Suprapubic skin (tissue), 4 donors: ENCODE measurements around the gene NPBWR2. TPM values are rescaled to one million over a fixed set of nuclear protein-coding genes. Genes with fewer than 3 reads are reported as not detected.

Experiments used
- DNase-seq, 2 donors: peaks; one replicate each; pipeline ENCODE4 v3.0.0-alpha.2; 2019; ENCODE audit warnings: low spot score in 2 of 2
- H3K27ac ChIP-seq: fragments of 200-600 bp; sonication (generic); one replicate; pipeline ENCODE4 v1.5.1; 2019
- H3K27me3 ChIP-seq: fragments of 200-600 bp; sonication (generic); one replicate; pipeline ENCODE4 v1.5.1; 2019
- H3K36me3 ChIP-seq: fragments of 200-600 bp; sonication (generic); one replicate; pipeline ENCODE4 v1.5.1; 2019
- H3K4me1 ChIP-seq: fragments of 200-600 bp; sonication (generic); one replicate; pipeline ENCODE4 v1.5.1; 2019
- H3K4me3 ChIP-seq: fragments of 200-600 bp; sonication (generic); one replicate; pipeline ENCODE4 v1.5.1; 2019; ENCODE audit warnings: mild to moderate bottlenecking
- H3K9me3 ChIP-seq: fragments of 200-600 bp; sonication (generic); one replicate; pipeline ENCODE4 v1.5.1; 2019
- CTCF ChIP-seq, 2 donors: fragments of 200-600 bp in 1 of 2; fragments of 450-650 bp in 1 of 2; sonication (generic) in 1 of 2; IDR thresholded peaks; one replicate each; pipeline ENCODE4 v1.5.1; 2016 to 2019; ENCODE audit warnings: antibody characterized with exemption in 2 of 2, mild to moderate bottlenecking in 1 of 2, moderate library complexity in 1 of 2
- EP300 ChIP-seq: sonication (generic); formaldehyde crosslinking; IDR thresholded peaks from one replicate; pipeline ENCODE4 v1.6.1; 2017; ENCODE audit warnings: antibody characterized with exemption
- POLR2A ChIP-seq, 2 donors: fragments of 450-650 bp; IDR thresholded peaks; one replicate each; pipeline ENCODE4 v1.6.1; 2017; ENCODE audit warnings: antibody characterized with exemption in 2 of 2, mild to moderate bottlenecking in 2 of 2, moderate library complexity in 2 of 2
- POLR2AphosphoS5 ChIP-seq, 3 donors: sonication (generic); formaldehyde crosslinking; IDR thresholded peaks; one replicate each; pipeline ENCODE4 v1.6.1; 2017; ENCODE audit warnings: antibody characterized with exemption in 3 of 3
- WGBS: methylation state at CpG from one replicate; pipeline ENCODE4 v1.1.5; 2018; 5-methylcytosine and 5-hydroxymethylcytosine counted together
- total RNA-seq, 4 donors: library from RNA; depleted of rRNA; stranded (reverse); fragments of >200 nt; gene quantifications; one replicate each; pipeline ENCODE4 v1.1.0, GENCODE V29; 2016

NPBWR2 gene
- total RNA-seq, 4 donors from 2014 or later = not detected

- H3K36me3 ChIP-seq = no peaks in the 10 kb centered on the region
- no peak overlapping the region for H3K27ac ChIP-seq
- 83% methylated on average over 12 of the region's 17 CpGs for WGBS
- no peak overlapping the region for H3K4me3 ChIP-seq
- no peak for TF ChIP-seq POLR2AphosphoS5 (IDR thresholded peaks at IDR 0.05)
- no peak for TF ChIP-seq POLR2A (IDR thresholded peaks at IDR 0.05)
- no peak for TF ChIP-seq EP300
- TF ChIP-seq CTCF (IDR thresholded peaks at IDR 0.05) = no peak
- DNase-seq = peak; percentile 51 to 67
- H3K4me1 ChIP-seq = peaks cover 8% of the 10 kb centered on the region
- no peaks in the 10 kb centered on the region for H3K9me3 ChIP-seq
- H3K27me3 ChIP-seq = peaks cover 11% of the 10 kb centered on the region
Observed at GRCh38 chr20:64116541-64117431, 9.4 kb upstream of the NPBWR2 start.

- H3K27ac ChIP-seq = no peak overlapping the region
- no peak overlapping the region for H3K4me3 ChIP-seq
- H3K27me3 ChIP-seq = peaks cover 4% of the 10 kb centered on the region
- WGBS = 56% methylated on average over 6 of the region's 21 CpGs
- peak; percentile 43 to 65 for DNase-seq
- H3K36me3 ChIP-seq = no peaks in the 10 kb centered on the region
- no peaks in the 10 kb centered on the region for H3K9me3 ChIP-seq
- H3K4me1 ChIP-seq = peaks cover 8% of the 10 kb centered on the region
- TF ChIP-seq POLR2A (IDR thresholded peaks at IDR 0.05) (no peak), CTCF (IDR thresholded peaks at IDR 0.05) (no peak), EP300 (no peak), POLR2AphosphoS5 (IDR thresholded peaks at IDR 0.05) (no peak)
Observed at GRCh38 chr20:64116016-64116415, 8.7 kb upstream of the NPBWR2 start.

- no peaks in the 10 kb centered on the region for H3K27me3 ChIP-seq
- no peaks in the 10 kb centered on the region for H3K9me3 ChIP-seq
- H3K4me1 ChIP-seq = peaks cover 4% of the 10 kb centered on the region
- no peak overlapping the region for H3K27ac ChIP-seq
- H3K36me3 ChIP-seq = no peaks in the 10 kb centered on the region
- H3K4me3 ChIP-seq = no peak overlapping the region
- WGBS = 64% methylated on average over 10 of the region's 14 CpGs
- DNase-seq = peak; percentile 51 to 65
- TF ChIP-seq CTCF (IDR thresholded peaks at IDR 0.05) (no peak), POLR2A (IDR thresholded peaks at IDR 0.05) (no peak), POLR2AphosphoS5 (IDR thresholded peaks at IDR 0.05) (no peak), EP300 (no peak)
Observed at GRCh38 chr20:64115171-64115911, 8.0 kb upstream of the NPBWR2 start.

DNA sequence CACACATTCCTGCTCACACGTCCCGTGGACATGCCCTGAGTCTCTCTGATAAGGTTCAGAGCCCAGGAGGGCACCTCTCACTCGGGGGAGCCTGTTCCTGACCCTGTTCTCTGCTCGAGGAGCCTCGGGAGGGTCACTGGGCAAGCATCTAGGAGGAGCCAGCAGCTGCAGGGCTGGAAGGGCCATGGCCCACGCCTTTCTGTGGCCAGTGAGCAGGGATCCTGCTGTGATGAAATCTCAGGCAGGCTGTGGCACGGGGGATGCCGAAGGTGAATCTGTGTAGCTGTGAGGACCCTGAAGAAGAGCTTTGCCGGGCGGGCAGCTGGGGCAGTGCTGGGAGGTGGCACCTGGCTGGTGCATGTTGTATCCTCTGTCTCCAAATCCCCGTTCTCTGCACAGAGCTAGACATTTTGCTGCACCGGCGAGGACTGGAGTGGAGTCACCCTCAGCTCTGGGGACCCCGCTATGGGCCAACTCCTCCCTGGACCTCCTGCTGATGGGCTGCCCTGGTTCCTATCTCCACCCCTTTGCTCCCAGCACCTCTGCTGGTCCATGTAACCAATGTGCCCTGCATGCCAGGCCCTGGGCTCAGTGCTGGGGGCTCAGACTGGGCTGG is 7.1 kb upstream of the NPBWR2 start:
- WGBS = 72% methylated on average over 7 of the region's 14 CpGs
- Histone ChIP-seq H3K4me1 (no peaks in the 10 kb centered on the region), H3K27ac (no peak overlapping the region), H3K27me3 (no peaks in the 10 kb centered on the region), H3K9me3 (no peaks in the 10 kb centered on the region), H3K4me3 (no peak overlapping the region), H3K36me3 (no peaks in the 10 kb centered on the region)
- TF ChIP-seq CTCF (IDR thresholded peaks at IDR 0.05) (no peak), POLR2AphosphoS5 (IDR thresholded peaks at IDR 0.05) (no peak), POLR2A (IDR thresholded peaks at IDR 0.05) (no peak), EP300 (no peak)
- peak; percentile 46 to 74 for DNase-seq
